Epidermal melanocyte (primary cell): ENCODE measurements around the gene MAGI2.

Source experiments
- DNase-seq: peaks from one replicate; pipeline ENCODE4 v3.0.0; 2011; ENCODE audit warnings: low spot score; ENCODE audit not compliant: insufficient read length

MAGI2 gene

GRCh38 chr7:79304711-79305110, 148.8 kb downstream of the MAGI2 start:
- DNase-seq, result no peak

- no peak for DNase-seq
Measured at GRCh38 chr7:79302293-79302692, 151.2 kb downstream of the MAGI2 start.

GRCh38 chr7:79301419-79301818, 152.0 kb downstream of the MAGI2 start:
- no peak for DNase-seq

GRCh38 chr7:79300573-79300972, 152.9 kb downstream of the MAGI2 start:
- no peak for DNase-seq

- DNase-seq, result peak; percentile 25
Measured at GRCh38 chr7:79298145-79298760, 155.2 kb downstream of the MAGI2 start.

- DNase-seq, result no peak
Measured at GRCh38 chr7:79296553-79297320, 156.7 kb downstream of the MAGI2 start.

- no peak for DNase-seq
Measured at GRCh38 chr7:79293655-79294142, 159.8 kb downstream of the MAGI2 start.

GRCh38 chr7:79292834-79293233, 160.6 kb downstream of the MAGI2 start:
- DNase-seq, result no peak

GRCh38 chr7:79291498-79291865, 162.0 kb downstream of the MAGI2 start:
- DNase-seq, result no peak

- DNase-seq, result no peak
Measured at GRCh38 chr7:79290841-79291497, 162.5 kb downstream of the MAGI2 start.

GRCh38 chr7:79290398-79290797, 163.1 kb downstream of the MAGI2 start:
- no peak for DNase-seq

- no peak for DNase-seq
Measured at GRCh38 chr7:79288655-79289054, 164.8 kb downstream of the MAGI2 start.

- no peak for DNase-seq
Measured at GRCh38 chr7:79287981-79288380, 165.5 kb downstream of the MAGI2 start.

- DNase-seq, result no peak
Measured at GRCh38 chr7:79286181-79286580, 167.3 kb downstream of the MAGI2 start.

GRCh38 chr7:79285756-79286155, 167.7 kb downstream of the MAGI2 start:
- no peak for DNase-seq

- no peak for DNase-seq
Measured at GRCh38 chr7:79284211-79284610, 169.3 kb downstream of the MAGI2 start.

- DNase-seq, result no peak
Measured at GRCh38 chr7:79282882-79283602, 170.4 kb downstream of the MAGI2 start.

- peak; percentile 22 for DNase-seq
Measured at GRCh38 chr7:79282070-79282694, 171.3 kb downstream of the MAGI2 start.

GRCh38 chr7:79281426-79281825, 172.0 kb downstream of the MAGI2 start:
- no peak for DNase-seq

GRCh38 chr7:79272938-79273337, 180.5 kb downstream of the MAGI2 start:
- DNase-seq, result no peak

- no peak for DNase-seq
Measured at GRCh38 chr7:79272066-79272669, 181.3 kb downstream of the MAGI2 start.
